K562 (cell line): ENCODE data around the gene LDLRAD3.

Source experiments
- ARNT ChIP-seq, 2 experiments: fragments of 450-650 bp; IDR thresholded peaks; 2 replicates each; pipeline ENCODE4 v1.6.1; 2016; ENCODE audit warnings: mild to moderate bottlenecking in 1 of 2
- ATF2 ChIP-seq: sonication (generic); formaldehyde crosslinking; IDR thresholded peaks from 2 replicates; pipeline ENCODE4 v1.8.1; 2022; ENCODE audit warnings: missing genetic modification reagents
- CTCF ChIP-seq, 3 experiments: IDR thresholded peaks in 2 of 3; conservative IDR thresholded peaks in 1 of 3; 2 replicates each; pipeline ENCODE4 v1.5.1; 2011 to 2012; ENCODE audit warnings: low read length in 3 of 3, mild to moderate bottlenecking in 3 of 3, control low read depth in 2 of 3, improper control_type of control experiment in 1 of 3, inconsistent platforms in 1 of 3, low read depth in 1 of 3, mixed read lengths in 1 of 3, moderate library complexity in 1 of 3; ENCODE audit not compliant: insufficient read depth in 2 of 3
- GATAD2A ChIP-seq: fragments of 450-650 bp; IDR thresholded peaks from 2 replicates; pipeline ENCODE4 v1.6.1; 2017
- MITF ChIP-seq: IDR thresholded peaks from 2 replicates; pipeline ENCODE4 v1.6.1; 2014; ENCODE audit warnings: antibody characterized with exemption
- MYC ChIP-seq, 2 experiments: fragments of 250-450 bp in 1 of 2; sonication (Bioruptor Pico) in 1 of 2; IDR thresholded peaks; 2 replicates each; pipeline versions ENCODE4 v1.5.1 to v1.6.1; 2012 to 2021; ENCODE audit warnings: low read depth in 2 of 2, borderline replicate concordance in 1 of 2, improper control_type of control experiment in 1 of 2, low read length in 1 of 2, mild to moderate bottlenecking in 1 of 2, moderate library complexity in 1 of 2
- RFX5 ChIP-seq: IDR thresholded peaks from 2 replicates; pipeline ENCODE4 v1.6.1; 2011; ENCODE audit warnings: low read depth, mild to moderate bottlenecking, improper control_type of control experiment, low read length
- SAP30 ChIP-seq: fragments of 200-600 bp; sonication (generic); IDR thresholded peaks from 2 replicates; pipeline ENCODE4 v1.6.1; 2012; ENCODE audit warnings: borderline replicate concordance, low read depth, mild to moderate bottlenecking, moderate library complexity, low read length, control low read depth, inconsistent platforms; ENCODE audit not compliant: insufficient read depth, poor library complexity, severe bottlenecking
- SMC3 ChIP-seq: conservative IDR thresholded peaks from 2 replicates; pipeline ENCODE4 v1.6.1; 2011; ENCODE audit warnings: low read depth, low read length, improper control_type of control experiment; ENCODE audit not compliant: insufficient read depth
- ZNF232 ChIP-seq: sonication (generic); formaldehyde crosslinking; IDR thresholded peaks from 2 replicates; pipeline ENCODE4 v1.8.0; 2022; ENCODE audit warnings: mild to moderate bottlenecking, missing genetic modification reagents
- ZNF830 ChIP-seq: fragments of 250-450 bp; sonication (Bioruptor Pico); IDR thresholded peaks from 2 replicates; pipeline ENCODE4 v1.5.0; 2021; ENCODE audit warnings: mild to moderate bottlenecking
- TF ChIP-seq, protein P1 (sequence below): fragments of 250-450 bp; sonication (Bioruptor Pico); IDR thresholded peaks from 2 replicates; pipeline ENCODE4 v1.5.0; 2021

- TF ChIP-seq ATF2 (no peak), ZNF830 (CRISPR knock-in tag) (no peak), MITF (no peak), SMC3 (no peak), MYC (IDR thresholded peaks at IDR 0.05; ENCODE audit: low read depth, low read length) (no peak), MYC (CRISPR knock-in tag; IDR thresholded peaks at IDR 0.05; ENCODE audit: borderline replicate concordance, low read depth) (no peak), CTCF (IDR thresholded peaks at IDR 0.05 in 2 of 3, conservative IDR thresholded peaks at IDR 0.05 in 1 of 3; ENCODE audit: insufficient read depth in 2 of 3, low read depth in 1 of 3, low read length in 3 of 3) (no peak), SAP30 (no peak), ZNF232 (CRISPR knock-in tag) (no peak), GATAD2A (no peak), RFX5 (no peak), ARNT (IDR thresholded peaks at IDR 0.05) (no peak)
- TF ChIP-seq, protein P1, sequence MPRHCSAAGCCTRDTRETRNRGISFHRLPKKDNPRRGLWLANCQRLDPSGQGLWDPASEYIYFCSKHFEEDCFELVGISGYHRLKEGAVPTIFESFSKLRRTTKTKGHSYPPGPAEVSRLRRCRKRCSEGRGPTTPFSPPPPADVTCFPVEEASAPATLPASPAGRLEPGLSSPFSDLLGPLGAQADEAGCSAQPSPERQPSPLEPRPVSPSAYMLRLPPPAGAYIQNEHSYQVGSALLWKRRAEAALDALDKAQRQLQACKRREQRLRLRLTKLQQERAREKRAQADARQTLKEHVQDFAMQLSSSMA, result no peak
These were observed 317.2 kb downstream of the LDLRAD3 start for GRCh38 chr11:36261094-36261493.
